ENCODE measurements around the gene PRDX2. TPM values are rescaled to one million over a fixed set of nuclear protein-coding genes. Genes with fewer than 3 reads are reported as not detected.

The PRDX2 gene
- total and polyA plus RNA-seq, 8 donors: 75.8 to 172 (median 103) TPM

GRCh38 chr19:12756150-12756883 is 45.3 kb downstream of the PRDX2 start:
- Histone ChIP-seq H3K4me1 (no peaks in the 10 kb centered on the region), H3K9me3 (no peaks in the 10 kb centered on the region), H3K4me3 (no peak overlapping the region), H3K27ac (no peak overlapping the region), H3K27me3 (no peaks in the 10 kb centered on the region), H3K36me3 (no peaks in the 10 kb centered on the region)
- no peak for ATAC-seq
- intact Hi-C loops (cut with DNase I): loop anchor here in 1 of 3 donors (10.0 kb wide), 1 partner anchor 88 kb away; no protein-coding TSS in a partner anchor
- FAIRE-seq: no peak
- WGBS, 2 donors: 66 to 69% methylated on average over 19 of the region's 19 CpGs
- TF ChIP-seq, protein P1, sequence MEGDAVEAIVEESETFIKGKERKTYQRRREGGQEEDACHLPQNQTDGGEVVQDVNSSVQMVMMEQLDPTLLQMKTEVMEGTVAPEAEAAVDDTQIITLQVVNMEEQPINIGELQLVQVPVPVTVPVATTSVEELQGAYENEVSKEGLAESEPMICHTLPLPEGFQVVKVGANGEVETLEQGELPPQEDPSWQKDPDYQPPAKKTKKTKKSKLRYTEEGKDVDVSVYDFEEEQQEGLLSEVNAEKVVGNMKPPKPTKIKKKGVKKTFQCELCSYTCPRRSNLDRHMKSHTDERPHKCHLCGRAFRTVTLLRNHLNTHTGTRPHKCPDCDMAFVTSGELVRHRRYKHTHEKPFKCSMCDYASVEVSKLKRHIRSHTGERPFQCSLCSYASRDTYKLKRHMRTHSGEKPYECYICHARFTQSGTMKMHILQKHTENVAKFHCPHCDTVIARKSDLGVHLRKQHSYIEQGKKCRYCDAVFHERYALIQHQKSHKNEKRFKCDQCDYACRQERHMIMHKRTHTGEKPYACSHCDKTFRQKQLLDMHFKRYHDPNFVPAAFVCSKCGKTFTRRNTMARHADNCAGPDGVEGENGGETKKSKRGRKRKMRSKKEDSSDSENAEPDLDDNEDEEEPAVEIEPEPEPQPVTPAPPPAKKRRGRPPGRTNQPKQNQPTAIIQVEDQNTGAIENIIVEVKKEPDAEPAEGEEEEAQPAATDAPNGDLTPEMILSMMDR (IDR thresholded peaks at IDR 0.05): no peak
- no peak for DNase-seq

GRCh38 chr19:12754465-12755196 is 47.0 kb downstream of the PRDX2 start:
- no peaks in the 10 kb centered on the region for H3K9me3 ChIP-seq
- intact Hi-C loops (cut with DNase I): loop anchor here in 1 of 3 donors (10.0 kb wide), 1 partner anchor 90 kb away; no protein-coding TSS in a partner anchor
- FAIRE-seq (no peak), ATAC-seq (no peak), DNase-seq (no peak)
- WGBS, 2 donors: 51 to 55% methylated on average over 50 of the region's 50 CpGs
- TF ChIP-seq, protein P1 (IDR thresholded peaks at IDR 0.05): no peak
- H3K27ac ChIP-seq: no peak overlapping the region
- H3K4me3 ChIP-seq: no peak overlapping the region
- no peaks in the 10 kb centered on the region for H3K4me1 ChIP-seq
- no peaks in the 10 kb centered on the region for H3K27me3 ChIP-seq
- no peaks in the 10 kb centered on the region for H3K36me3 ChIP-seq

- WGBS, 2 donors: 51 to 57% methylated on average over 17 to 23 of the region's 23 CpGs
- FAIRE-seq: no peak
- peaks cover 0 to 7% (median 0%) of the 10 kb centered on the region in 3 donors for H3K36me3 ChIP-seq
- no peak for ATAC-seq
- DNase-seq: no peak
- intact Hi-C loops (cut with DNase I): loop anchor here in 1 of 3 donors (10.0 kb wide), 1 partner anchor 93 kb away; no protein-coding TSS in a partner anchor
- H3K4me1 ChIP-seq: no peaks in the 10 kb centered on the region
- H3K27ac ChIP-seq: no peak overlapping the region
- no peaks in the 10 kb centered on the region for H3K9me3 ChIP-seq
- H3K4me3 ChIP-seq: no peak overlapping the region
- TF ChIP-seq, protein P1 (IDR thresholded peaks at IDR 0.05): no peak
- H3K27me3 ChIP-seq: no peaks in the 10 kb centered on the region
Measured at GRCh38 chr19:12752056-12752781, 49.4 kb downstream of the PRDX2 start.

- Histone ChIP-seq H3K36me3 (peaks cover 0 to 12% (median 2%) of the 10 kb centered on the region in 3 donors), H3K4me1 (no peaks in the 10 kb centered on the region), H3K27me3 (no peaks in the 10 kb centered on the region), H3K9me3 (no peaks in the 10 kb centered on the region), H3K27ac (no peak within 1 kb of the TSS), H3K4me3 (no peak within 1 kb of the TSS)
- no peak for ATAC-seq
- intact Hi-C loops (cut with DNase I): loop anchor here in 1 of 3 donors (10.0 kb wide), 1 partner anchor 93 kb away; no protein-coding TSS in a partner anchor
- DNase-seq: no peak
- no peak for FAIRE-seq
- TF ChIP-seq, protein P1 (IDR thresholded peaks at IDR 0.05): no peak
- 27 to 39% methylated on average over 13 to 14 of the region's 14 CpGs for WGBS, 2 donors
Measured at GRCh38 chr19:12751635-12752034, 50.0 kb downstream of the PRDX2 start, which contains the start of gene BEST2. BEST2 (plus strand) TSS chr19:12751791; CDS start chr19:12752593, 802 bp downstream.
